Endothelial cell (in vitro differentiated cells): ENCODE measurements around the gene PTPRM. TPM values are rescaled to one million over a fixed set of nuclear protein-coding genes. Genes with fewer than 3 reads are reported as not detected.

Source experiments
- DNase-seq: peaks from one replicate; pipeline ENCODE4 v3.0.0; 2021; ENCODE audit warnings: low spot score
- H3K27ac Mint-ChIP-seq: one replicate; pipeline ENCODE4 v1.8.0; 2021; ENCODE audit warnings: mixed read lengths, inconsistent platforms; ENCODE audit not compliant: unreplicated experiment
- H3K27me3 Mint-ChIP-seq: one replicate; pipeline ENCODE4 v1.8.0; 2021; ENCODE audit warnings: mild to moderate bottlenecking, moderate library complexity, mixed read lengths, inconsistent platforms; ENCODE audit not compliant: unreplicated experiment
- H3K36me3 Mint-ChIP-seq: one replicate; pipeline ENCODE4 v1.8.0; 2021; ENCODE audit warnings: mild to moderate bottlenecking, low read depth, mixed read lengths, inconsistent platforms; ENCODE audit not compliant: unreplicated experiment
- H3K4me1 Mint-ChIP-seq: one replicate; pipeline ENCODE4 v1.8.0; 2021; ENCODE audit warnings: mild to moderate bottlenecking, mixed read lengths, inconsistent platforms; ENCODE audit not compliant: unreplicated experiment
- H3K4me3 Mint-ChIP-seq: one replicate; pipeline ENCODE4 v1.8.0; 2021; ENCODE audit warnings: mild to moderate bottlenecking, mixed read lengths, inconsistent platforms; ENCODE audit not compliant: unreplicated experiment
- H3K9me3 Mint-ChIP-seq: one replicate; pipeline ENCODE4 v1.8.0; 2021; ENCODE audit warnings: mixed read lengths, inconsistent platforms; ENCODE audit not compliant: unreplicated experiment
- total RNA-seq: library from RNA; stranded (reverse); fragmentation: NEBNext Ultra II Directional; extraction: Animal tissue kit (Norgen Biotek cat#: 25700); gene quantifications from one replicate; pipeline ENCODE4 v1.2.1, GENCODE V29; 2021; ENCODE audit not compliant: unreplicated experiment
- TF ChIP-seq, protein P1 (sequence below): fragments of 200-600 bp; sonication (generic); IDR thresholded peaks from one replicate; pipeline ENCODE4 v1.5.0; 2021; ENCODE audit warnings: antibody characterized with exemption; ENCODE audit not compliant: unreplicated experiment

Gene PTPRM
- total RNA-seq, 1 donor from 2014 or later = 284 TPM

GRCh38 chr18:8367217-8367988, 800.3 kb downstream of the PTPRM start:
- Mint-ChIP-seq H3K36me3 (peaks cover 16% of the 10 kb centered on the region), H3K27me3 (peaks cover 2% of the 10 kb centered on the region), H3K9me3 (no peaks in the 10 kb centered on the region), H3K27ac (no peak overlapping the region), H3K4me1 (peaks cover 8% of the 10 kb centered on the region), H3K4me3 (no peak overlapping the region)
- TF ChIP-seq, protein P1, sequence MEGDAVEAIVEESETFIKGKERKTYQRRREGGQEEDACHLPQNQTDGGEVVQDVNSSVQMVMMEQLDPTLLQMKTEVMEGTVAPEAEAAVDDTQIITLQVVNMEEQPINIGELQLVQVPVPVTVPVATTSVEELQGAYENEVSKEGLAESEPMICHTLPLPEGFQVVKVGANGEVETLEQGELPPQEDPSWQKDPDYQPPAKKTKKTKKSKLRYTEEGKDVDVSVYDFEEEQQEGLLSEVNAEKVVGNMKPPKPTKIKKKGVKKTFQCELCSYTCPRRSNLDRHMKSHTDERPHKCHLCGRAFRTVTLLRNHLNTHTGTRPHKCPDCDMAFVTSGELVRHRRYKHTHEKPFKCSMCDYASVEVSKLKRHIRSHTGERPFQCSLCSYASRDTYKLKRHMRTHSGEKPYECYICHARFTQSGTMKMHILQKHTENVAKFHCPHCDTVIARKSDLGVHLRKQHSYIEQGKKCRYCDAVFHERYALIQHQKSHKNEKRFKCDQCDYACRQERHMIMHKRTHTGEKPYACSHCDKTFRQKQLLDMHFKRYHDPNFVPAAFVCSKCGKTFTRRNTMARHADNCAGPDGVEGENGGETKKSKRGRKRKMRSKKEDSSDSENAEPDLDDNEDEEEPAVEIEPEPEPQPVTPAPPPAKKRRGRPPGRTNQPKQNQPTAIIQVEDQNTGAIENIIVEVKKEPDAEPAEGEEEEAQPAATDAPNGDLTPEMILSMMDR = peak; percentile 52
- DNase-seq = peak; percentile 79

DNA sequence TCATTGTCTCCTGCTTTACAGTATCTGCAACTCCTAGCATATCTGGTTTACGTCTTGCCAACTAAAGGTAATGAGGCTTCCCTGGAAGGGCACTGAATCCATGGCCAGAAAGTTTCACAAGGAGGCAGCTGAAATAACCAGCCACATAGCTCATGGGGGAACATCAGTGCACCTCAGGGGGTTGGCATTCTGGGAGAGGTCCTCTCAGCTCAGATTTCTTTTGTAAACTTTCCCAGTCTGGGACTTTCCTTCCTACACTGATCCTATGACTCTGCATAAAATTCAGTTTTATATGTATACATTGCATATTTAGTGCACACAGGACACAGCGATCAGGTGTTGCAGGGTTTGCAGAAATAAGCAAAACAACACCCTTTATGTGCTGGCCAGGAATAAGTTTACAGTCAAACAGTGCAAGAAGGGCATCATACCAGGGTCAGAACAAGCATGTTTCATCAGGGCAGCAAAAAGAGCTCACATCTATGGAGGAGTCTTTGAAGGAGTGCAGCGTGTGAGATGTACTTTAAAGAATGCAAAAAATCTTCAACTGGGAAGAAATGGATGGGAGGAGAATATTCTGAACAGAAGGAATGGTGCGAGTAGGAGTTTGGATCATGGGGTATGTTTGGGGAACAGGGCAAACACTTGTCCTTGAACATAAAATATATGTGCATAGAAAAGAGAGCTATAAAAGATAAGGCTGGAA, 801.5 kb downstream of the PTPRM start:
- peaks cover 14% of the 10 kb centered on the region for H3K36me3 Mint-ChIP-seq
- no peak overlapping the region for H3K27ac Mint-ChIP-seq
- peaks cover 11% of the 10 kb centered on the region for H3K4me1 Mint-ChIP-seq

GRCh38 chr18:8373486-8373885, 806.4 kb downstream of the PTPRM start:
- DNase-seq = no peak
- H3K9me3 Mint-ChIP-seq = no peaks in the 10 kb centered on the region
- no peaks in the 10 kb centered on the region for H3K27me3 Mint-ChIP-seq
- TF ChIP-seq, protein P1 = no peak
- H3K27ac Mint-ChIP-seq = no peak overlapping the region
- no peak overlapping the region for H3K4me3 Mint-ChIP-seq
- H3K36me3 Mint-ChIP-seq = peaks cover 34% of the 10 kb centered on the region
- peaks cover 10% of the 10 kb centered on the region for H3K4me1 Mint-ChIP-seq

More for the DNA sequence above, 801.5 kb downstream of the PTPRM start:
- no peaks in the 10 kb centered on the region for H3K9me3 Mint-ChIP-seq
- no peak overlapping the region for H3K4me3 Mint-ChIP-seq
- TF ChIP-seq, protein P1 = no peak
- no peak for DNase-seq
- H3K27me3 Mint-ChIP-seq = peaks cover 2% of the 10 kb centered on the region

GRCh38 chr18:8374676-8375075, 807.6 kb downstream of the PTPRM start:
- DNase-seq = no peak
- Mint-ChIP-seq H3K9me3 (no peaks in the 10 kb centered on the region), H3K27me3 (no peaks in the 10 kb centered on the region), H3K4me3 (peak overlapping the region; percentile 32), H3K4me1 (peaks cover 10% of the 10 kb centered on the region), H3K27ac (no peak overlapping the region), H3K36me3 (peaks cover 44% of the 10 kb centered on the region)
- TF ChIP-seq, protein P1 = no peak

- TF ChIP-seq, protein P1 = no peak
- Mint-ChIP-seq H3K4me3 (no peak overlapping the region), H3K36me3 (peaks cover 47% of the 10 kb centered on the region), H3K4me1 (peaks cover 10% of the 10 kb centered on the region), H3K9me3 (no peaks in the 10 kb centered on the region), H3K27me3 (no peaks in the 10 kb centered on the region), H3K27ac (no peak overlapping the region)
- no peak for DNase-seq
Measured at GRCh38 chr18:8375249-8375648, 808.1 kb downstream of the PTPRM start.
